ENCODE data around the gene BTG4.

Gene BTG4

DNA sequence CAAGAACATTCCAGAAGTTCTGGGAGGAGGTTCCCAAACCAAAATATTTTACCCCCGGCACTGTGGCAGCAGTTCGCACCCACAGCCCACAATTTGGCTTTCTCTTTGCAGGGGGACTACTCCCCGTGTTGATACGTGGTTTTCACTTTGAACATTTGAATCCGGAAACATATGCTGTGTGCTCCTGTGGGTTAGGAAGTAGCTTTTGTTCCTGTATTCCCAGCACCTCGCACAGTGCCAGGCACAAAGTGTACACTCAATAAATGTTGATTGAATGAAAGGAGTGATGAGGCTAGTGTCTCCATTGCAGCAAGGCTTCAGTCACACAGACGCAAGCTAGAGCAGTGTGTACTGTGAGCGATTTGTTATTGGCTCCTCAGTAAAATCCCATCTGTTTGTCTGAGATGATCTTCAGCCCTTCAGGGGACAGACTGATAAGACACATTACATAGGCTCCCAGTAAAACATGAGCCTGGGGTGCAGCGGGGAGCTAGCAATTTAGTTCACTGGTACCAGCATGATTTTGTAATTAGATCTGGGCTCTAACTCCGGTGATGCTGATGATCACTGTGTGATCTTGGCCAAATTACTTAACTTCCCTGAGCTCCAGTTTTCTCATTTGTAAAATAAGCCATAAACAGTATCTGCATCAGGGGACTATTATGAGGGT, 30.6 kb upstream of the BTG4 start:
- DNase-seq (ENCODE audit: insufficient read length, low spot score) (no peak), FAIRE-seq (no peak)
- TF ChIP-seq, protein P1, sequence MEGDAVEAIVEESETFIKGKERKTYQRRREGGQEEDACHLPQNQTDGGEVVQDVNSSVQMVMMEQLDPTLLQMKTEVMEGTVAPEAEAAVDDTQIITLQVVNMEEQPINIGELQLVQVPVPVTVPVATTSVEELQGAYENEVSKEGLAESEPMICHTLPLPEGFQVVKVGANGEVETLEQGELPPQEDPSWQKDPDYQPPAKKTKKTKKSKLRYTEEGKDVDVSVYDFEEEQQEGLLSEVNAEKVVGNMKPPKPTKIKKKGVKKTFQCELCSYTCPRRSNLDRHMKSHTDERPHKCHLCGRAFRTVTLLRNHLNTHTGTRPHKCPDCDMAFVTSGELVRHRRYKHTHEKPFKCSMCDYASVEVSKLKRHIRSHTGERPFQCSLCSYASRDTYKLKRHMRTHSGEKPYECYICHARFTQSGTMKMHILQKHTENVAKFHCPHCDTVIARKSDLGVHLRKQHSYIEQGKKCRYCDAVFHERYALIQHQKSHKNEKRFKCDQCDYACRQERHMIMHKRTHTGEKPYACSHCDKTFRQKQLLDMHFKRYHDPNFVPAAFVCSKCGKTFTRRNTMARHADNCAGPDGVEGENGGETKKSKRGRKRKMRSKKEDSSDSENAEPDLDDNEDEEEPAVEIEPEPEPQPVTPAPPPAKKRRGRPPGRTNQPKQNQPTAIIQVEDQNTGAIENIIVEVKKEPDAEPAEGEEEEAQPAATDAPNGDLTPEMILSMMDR (IDR thresholded peaks at IDR 0.05; ENCODE audit: insufficient read depth, missing control alignments): no peak

GRCh38 chr11:111541254-111542061, 29.3 kb upstream of the BTG4 start:
- TF ChIP-seq, protein P1 (IDR thresholded peaks at IDR 0.05; ENCODE audit: insufficient read depth, missing control alignments): no peak
- FAIRE-seq (no peak), DNase-seq (ENCODE audit: insufficient read length, low spot score) (no peak)

DNA sequence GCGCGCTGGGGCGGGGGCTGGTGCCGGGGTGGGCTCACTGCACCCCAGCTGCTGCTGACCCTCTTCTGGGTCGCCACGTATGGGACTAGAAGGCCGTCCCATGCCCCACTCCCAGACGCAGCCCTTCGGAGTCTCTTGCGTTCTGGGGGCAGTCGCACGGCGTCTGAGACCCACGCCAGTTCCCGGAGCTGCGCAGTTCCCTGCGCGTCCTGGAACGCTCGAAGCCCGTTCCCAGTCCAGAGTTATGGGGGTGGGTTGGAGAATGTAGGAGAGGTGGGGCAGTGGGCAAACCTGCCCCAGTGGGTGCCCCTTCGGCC, 28.7 kb upstream of the BTG4 start:
- TF ChIP-seq, protein P1 (IDR thresholded peaks at IDR 0.05; ENCODE audit: insufficient read depth, missing control alignments): no peak
- peak; percentile 36 for DNase-seq (ENCODE audit: insufficient read length, low spot score)
- no peak for FAIRE-seq

DNA sequence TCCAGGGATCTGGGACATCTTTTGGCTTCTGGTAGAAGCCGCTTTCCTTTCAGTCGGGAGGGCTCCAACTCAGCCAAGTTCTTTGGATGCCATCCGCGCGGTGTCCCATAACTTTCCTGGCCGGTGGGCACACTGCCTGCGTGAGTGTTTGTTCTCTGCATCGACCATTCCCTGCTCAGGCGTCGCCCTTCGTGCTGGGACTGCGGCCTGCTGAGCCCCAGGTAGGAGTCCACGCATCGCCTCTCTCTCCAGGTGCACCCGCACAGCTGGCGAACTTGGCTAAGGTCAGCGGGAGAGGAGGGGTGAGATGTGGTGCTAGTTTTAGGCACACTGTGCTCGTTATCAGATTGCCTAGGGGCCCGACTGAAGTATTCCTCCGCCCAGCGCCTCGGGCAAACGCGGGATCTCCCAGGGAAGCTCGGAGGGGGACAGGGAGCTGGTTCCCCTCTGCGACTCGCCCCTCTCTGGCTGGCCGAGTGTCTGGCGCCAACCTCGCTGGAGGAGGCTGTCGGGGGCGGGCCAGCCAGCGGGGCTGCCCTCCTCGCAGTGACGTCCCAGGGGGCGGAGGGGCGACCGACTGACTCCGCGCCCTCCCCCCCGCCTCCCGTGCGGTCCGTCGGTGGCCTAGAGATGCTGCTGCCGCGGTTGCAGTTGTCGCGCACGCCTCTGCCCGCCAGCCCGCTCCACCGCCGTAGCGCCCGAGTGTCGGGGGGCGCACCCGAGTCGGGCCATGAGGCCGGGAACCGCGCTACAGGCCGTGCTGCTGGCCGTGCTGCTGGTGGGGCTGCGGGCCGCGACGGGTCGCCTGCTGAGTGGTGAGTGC, 28.1 kb upstream of the BTG4 start, which contains the start of gene LAYN:
LAYN (plus strand) TSS at position 607 of the 823 bp plus-strand sequence; CDS start at position 731, 124 bp downstream.
- peak; percentile 80 for DNase-seq (ENCODE audit: insufficient read length, low spot score)
- no peak for FAIRE-seq
- TF ChIP-seq, protein P1 (IDR thresholded peaks at IDR 0.05; ENCODE audit: insufficient read depth, missing control alignments): no peak

- DNase-seq (ENCODE audit: insufficient read length, low spot score) (no peak), FAIRE-seq (peak; percentile 41)
- TF ChIP-seq, protein P1 (IDR thresholded peaks at IDR 0.05; ENCODE audit: insufficient read depth, missing control alignments): no peak
Observed at GRCh38 chr11:111539426-111540113, 27.4 kb upstream of the BTG4 start.

GRCh38 chr11:111538407-111539114, 26.4 kb upstream of the BTG4 start:
- DNase-seq (ENCODE audit: insufficient read length, low spot score) (no peak), FAIRE-seq (no peak)
- TF ChIP-seq, protein P1 (IDR thresholded peaks at IDR 0.05; ENCODE audit: insufficient read depth, missing control alignments): no peak

All from D721Med (cell line).